Measurements from ENCODE around the gene RABL6. TPM values are rescaled to one million over a fixed set of nuclear protein-coding genes. Genes with fewer than 3 reads are reported as not detected.
A peak's percentile ranks its signal among the peaks of the same experiment; 100 is the strongest.

RABL6 gene
- total RNA-seq, 2 experiments from 2014 or later: 46.4 to 48.5 TPM

GRCh38 chr9:136851941-136852663, 44.4 kb downstream of the RABL6 start, which contains the start of gene MAMDC4:
MAMDC4 (plus strand) TSS chr9:136852346; CDS start chr9:136852417, 71 bp downstream.
- H3K27me3 ChIP-seq (ENCODE audit: control insufficient read depth in 1 of 2, insufficient read depth in 2 of 2, low read length in 2 of 2): peaks cover 4 to 10% of the 10 kb centered on the region in 2 experiments
- no peaks in the 10 kb centered on the region for H3K9me3 Mint-ChIP-seq
- ChIA-PET POLR2A (interaction anchor here (1.2 kb wide), 1 partner anchor 10 kb away, joined by 4 read pairs; the partner anchor contains the start of gene AJM1), CTCF (no interaction called here)
- DNase-seq: peak in 1 of 14 experiments; percentile 26
- no peak within 1 kb of the TSS for H3K4me3 ChIP-seq (ENCODE audit: low read length)
- peaks cover 8% of the 10 kb centered on the region for H3K36me3 Mint-ChIP-seq (ENCODE audit: low read depth)
- peaks cover 10% of the 10 kb centered on the region for H3K4me1 Mint-ChIP-seq (ENCODE audit: low read depth)
- H3K27ac ChIP-seq (ENCODE audit: low read depth in 1 of 2, low read length in 2 of 2): no peak within 1 kb of the TSS
- ATAC-seq (ENCODE audit: poor library complexity): no peak
- peak within 1 kb of the TSS; percentile 38 for H3K4me3 Mint-ChIP-seq
- intact Hi-C loops (cut with DNase I, micrococcal nuclease): no loop called here
- H3K27me3 Mint-ChIP-seq: peaks cover 12% of the 10 kb centered on the region
- peaks cover 0 to 11% of the 10 kb centered on the region in 2 experiments for H3K9me3 ChIP-seq (ENCODE audit: control insufficient read depth in 1 of 2, insufficient read depth in 1 of 2, low read length in 2 of 2)
- H3K36me3 ChIP-seq (ENCODE audit: insufficient read depth, low read length): peaks cover 10% of the 10 kb centered on the region
- H3K4me1 ChIP-seq (ENCODE audit: insufficient read depth, low read length): peaks cover 31% of the 10 kb centered on the region
- TF ChIP-seq CTCF (IDR thresholded peaks at IDR 0.05): no peak
- no peak within 1 kb of the TSS for H3K27ac Mint-ChIP-seq

- H3K4me1 Mint-ChIP-seq (ENCODE audit: low read depth): peaks cover 5% of the 10 kb centered on the region
- TF ChIP-seq CTCF (IDR thresholded peaks at IDR 0.05): no peak
- peaks cover 10% of the 10 kb centered on the region for H3K36me3 ChIP-seq (ENCODE audit: insufficient read depth, low read length)
- ChIA-PET POLR2A (no interaction called here), CTCF (no interaction called here)
- H3K27ac Mint-ChIP-seq: no peak overlapping the region
- no peak overlapping the region for H3K27ac ChIP-seq (ENCODE audit: low read depth in 1 of 2, low read length in 2 of 2)
- H3K4me3 Mint-ChIP-seq: no peak overlapping the region
- DNase-seq (peak in 1 of 14 experiments; percentile 30), ATAC-seq (ENCODE audit: poor library complexity) (no peak)
- H3K36me3 Mint-ChIP-seq (ENCODE audit: low read depth): peaks cover 8% of the 10 kb centered on the region
- peaks cover 0 to 5% of the 10 kb centered on the region in 2 experiments for H3K27me3 ChIP-seq (ENCODE audit: control insufficient read depth in 1 of 2, insufficient read depth in 2 of 2, low read length in 2 of 2)
- H3K9me3 Mint-ChIP-seq: no peaks in the 10 kb centered on the region
- H3K27me3 Mint-ChIP-seq: peaks cover 6% of the 10 kb centered on the region
- no peak overlapping the region for H3K4me3 ChIP-seq (ENCODE audit: low read length)
- intact Hi-C loops (cut with DNase I, micrococcal nuclease): no loop called here
- H3K9me3 ChIP-seq (ENCODE audit: control insufficient read depth in 1 of 2, insufficient read depth in 1 of 2, low read length in 2 of 2): peaks cover 0 to 4% of the 10 kb centered on the region in 2 experiments
- H3K4me1 ChIP-seq (ENCODE audit: insufficient read depth, low read length): peaks cover 22% of the 10 kb centered on the region
These were observed 45.2 kb downstream of the RABL6 start for GRCh38 chr9:136852664-136853595.

GRCh38 chr9:136853596-136854112, 45.9 kb downstream of the RABL6 start:
- DNase-seq: peak in 1 of 14 experiments; percentile 24
- no peaks in the 10 kb centered on the region for H3K9me3 Mint-ChIP-seq
- no peak overlapping the region for H3K4me3 Mint-ChIP-seq

More at GRCh38 chr9:136853596-136854112, 45.9 kb downstream of the RABL6 start:
- CTCF ChIA-PET: no interaction called here
- Histone ChIP-seq H3K4me1 (ENCODE audit: insufficient read depth, low read length) (peaks cover 15% of the 10 kb centered on the region), H3K9me3 (ENCODE audit: control insufficient read depth in 1 of 2, insufficient read depth in 1 of 2, low read length in 2 of 2) (no peaks in the 10 kb centered on the region), H3K27ac (ENCODE audit: low read depth in 1 of 2, low read length in 2 of 2) (no peak overlapping the region), H3K27me3 (ENCODE audit: control insufficient read depth in 1 of 2, insufficient read depth in 2 of 2, low read length in 2 of 2) (no peaks in the 10 kb centered on the region), H3K36me3 (ENCODE audit: insufficient read depth, low read length) (peaks cover 10% of the 10 kb centered on the region), H3K4me3 (ENCODE audit: low read length) (no peak overlapping the region)
- peaks cover 7% of the 10 kb centered on the region for H3K36me3 Mint-ChIP-seq (ENCODE audit: low read depth)
- intact Hi-C loops (cut with DNase I, micrococcal nuclease): no loop called here
- no peak overlapping the region for H3K27ac Mint-ChIP-seq
- H3K27me3 Mint-ChIP-seq: peaks cover 5% of the 10 kb centered on the region
- ATAC-seq (ENCODE audit: poor library complexity): no peak
- peaks cover 5% of the 10 kb centered on the region for H3K4me1 Mint-ChIP-seq (ENCODE audit: low read depth)
- POLR2A ChIA-PET: no interaction called here
- no peak for TF ChIP-seq CTCF (IDR thresholded peaks at IDR 0.05)

All from CD4-positive, alpha-beta T cell (primary cell).